Activated CD8-positive, alpha-beta T cell treated with anti-CD3 and anti-CD28 coated beads, Interleukin-2, amount 10 ng/mL, durations not matched to agents 7 days and 5 days (primary cell): Measurements from ENCODE around the gene TRAF3IP3. TPM values are rescaled to one million over a fixed set of nuclear protein-coding genes. Genes with fewer than 3 reads are reported as not detected.

ENCODE experiments used
- ATAC-seq: fragments of 150-1000 bp; cut with Tn5 transposase; one replicate; pipeline ENCODE4 v1.10.0; 2021; ENCODE audit warnings: moderate library complexity
- CTCF ChIA-PET: fragments of 350-600 bp; sonication (Branson Sonifier 250); formaldehyde crosslinking; loops from one replicate; lab custom pipeline; 2021; ENCODE audit warnings: antibody characterized with exemption; lab: Charles Lee
- POLR2A ChIA-PET: fragments of 350-600 bp; sonication (Branson Sonifier 250); formaldehyde crosslinking; loops from one replicate; lab custom pipeline; 2021; ENCODE audit warnings: antibody characterized with exemption; lab: Charles Lee
- DNase-seq: peaks from one replicate; pipeline ENCODE4 v3.0.0-alpha.2; 2020
- H3K27ac Mint-ChIP-seq: one replicate; pipeline ENCODE4 v1.8.0; 2021; ENCODE audit warnings: mild to moderate bottlenecking, mixed read lengths
- H3K27me3 Mint-ChIP-seq: one replicate; pipeline ENCODE4 v1.8.0; 2021; ENCODE audit warnings: low read depth, mixed read lengths
- H3K36me3 Mint-ChIP-seq: one replicate; pipeline ENCODE4 v1.8.0; 2021; ENCODE audit warnings: low read depth, mixed read lengths
- H3K4me1 Mint-ChIP-seq: one replicate; pipeline ENCODE4 v1.8.0; 2021; ENCODE audit warnings: low read depth, mixed read lengths
- H3K4me3 Mint-ChIP-seq: one replicate; pipeline ENCODE4 v1.8.0; 2021; ENCODE audit warnings: mild to moderate bottlenecking, mixed read lengths
- H3K9me3 Mint-ChIP-seq: one replicate; pipeline ENCODE4 v1.8.0; 2022; ENCODE audit warnings: mixed read lengths; ENCODE audit not compliant: insufficient read depth
- total RNA-seq, 2 experiments: library from RNA; stranded (reverse); gene quantifications; one replicate each; pipeline ENCODE4 v1.2.3, GENCODE V29; 2021

TRAF3IP3 gene
- total RNA-seq, 2 experiments from 2014 or later = 319 to 322 TPM

GRCh38 chr1:209800984-209801834 is 45.4 kb downstream of the TRAF3IP3 start:
- CTCF ChIA-PET = interaction anchor here (1.1 to 3.5 kb wide), 2 partner anchors 22 to 26 kb away, joined by 3 to 15 read pairs; partner anchors contain the start of gene UTP25
- H3K9me3 Mint-ChIP-seq = no peaks in the 10 kb centered on the region
- H3K27me3 Mint-ChIP-seq = peaks cover 17% of the 10 kb centered on the region
- H3K27ac Mint-ChIP-seq = no peak overlapping the region
- peaks cover 9% of the 10 kb centered on the region for H3K4me1 Mint-ChIP-seq
- H3K4me3 Mint-ChIP-seq = no peak overlapping the region
- ATAC-seq (no peak), DNase-seq (no peak)
- POLR2A ChIA-PET = interaction anchor here (0.7 to 0.9 kb wide), 2 partner anchors 18 to 20 kb away, joined by 3 read pairs; no protein-coding TSS in a partner anchor
- no peaks in the 10 kb centered on the region for H3K36me3 Mint-ChIP-seq

GRCh38 chr1:209802117-209802779 is 46.4 kb downstream of the TRAF3IP3 start:
- CTCF ChIA-PET = interaction anchor here (0.8 to 3.5 kb wide), 3 partner anchors 21 to 25 kb away, joined by 3 to 15 read pairs (median 3); partner anchors contain the start of gene UTP25

DNA sequence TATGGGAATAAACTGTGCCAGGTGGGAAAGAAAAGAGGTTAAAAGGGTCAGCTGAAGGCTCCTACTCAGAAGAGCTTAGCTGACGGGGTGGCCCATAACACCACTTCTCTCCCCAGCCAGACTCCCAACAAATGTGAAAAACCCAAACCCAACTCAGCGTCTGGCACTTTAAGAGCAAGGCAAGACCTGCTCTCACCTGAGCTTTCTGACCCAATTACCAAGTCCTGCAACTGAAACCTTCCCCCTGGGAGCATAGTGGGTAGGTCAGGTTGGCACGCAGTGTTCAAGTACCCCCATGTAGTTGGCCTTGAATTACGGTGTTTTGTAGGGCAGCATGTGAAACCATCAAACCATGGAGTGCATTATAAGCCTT is 46.9 kb downstream of the TRAF3IP3 start:
- H3K4me1 Mint-ChIP-seq = peaks cover 11% of the 10 kb centered on the region
- ChIA-PET POLR2A (no interaction called here), CTCF (interaction anchor here (0.8 kb wide), 1 partner anchor 21 kb away, joined by 3 read pairs; no protein-coding TSS in a partner anchor)
- H3K9me3 Mint-ChIP-seq = no peaks in the 10 kb centered on the region
- no peak overlapping the region for H3K27ac Mint-ChIP-seq
- ATAC-seq (no peak), DNase-seq (no peak)
- H3K27me3 Mint-ChIP-seq = peaks cover 17% of the 10 kb centered on the region
- H3K4me3 Mint-ChIP-seq = no peak overlapping the region
- no peaks in the 10 kb centered on the region for H3K36me3 Mint-ChIP-seq

More at GRCh38 chr1:209802117-209802779, 46.4 kb downstream of the TRAF3IP3 start:
- no peak for ATAC-seq
- peaks cover 17% of the 10 kb centered on the region for H3K27me3 Mint-ChIP-seq
- no peaks in the 10 kb centered on the region for H3K36me3 Mint-ChIP-seq
- no peak for DNase-seq
- no peaks in the 10 kb centered on the region for H3K9me3 Mint-ChIP-seq
- POLR2A ChIA-PET = interaction anchor here (0.9 kb wide), 1 partner anchor 19 kb away, joined by 3 read pairs; no protein-coding TSS in a partner anchor
- H3K4me1 Mint-ChIP-seq = peaks cover 11% of the 10 kb centered on the region
- no peak overlapping the region for H3K4me3 Mint-ChIP-seq
- H3K27ac Mint-ChIP-seq = no peak overlapping the region

DNA sequence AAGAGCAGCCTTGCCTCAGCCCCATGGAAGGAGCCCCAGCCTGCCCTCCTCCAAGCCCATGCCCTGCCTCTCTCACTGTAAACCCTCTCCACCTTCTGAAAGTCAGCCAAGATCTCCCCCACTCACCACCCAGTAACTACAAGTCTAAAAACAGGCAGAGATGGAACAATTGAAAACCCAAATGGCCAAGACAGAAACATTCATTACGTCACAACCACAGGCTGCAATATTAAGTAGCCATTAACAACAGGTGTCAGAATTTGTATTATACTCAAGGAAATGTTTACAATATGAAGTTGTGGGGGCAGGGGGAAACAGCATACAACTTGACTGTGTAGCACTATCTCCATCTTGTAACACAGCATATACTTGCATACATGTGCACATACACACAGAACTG is 47.7 kb downstream of the TRAF3IP3 start:
- no peak for ATAC-seq
- POLR2A ChIA-PET = no interaction called here
- H3K4me3 Mint-ChIP-seq = no peak overlapping the region
- H3K4me1 Mint-ChIP-seq = peaks cover 11% of the 10 kb centered on the region
- CTCF ChIA-PET = no interaction called here
- no peak for DNase-seq
- H3K27ac Mint-ChIP-seq = no peak overlapping the region
- H3K9me3 Mint-ChIP-seq = no peaks in the 10 kb centered on the region
- peaks cover 17% of the 10 kb centered on the region for H3K27me3 Mint-ChIP-seq
- no peaks in the 10 kb centered on the region for H3K36me3 Mint-ChIP-seq

DNA sequence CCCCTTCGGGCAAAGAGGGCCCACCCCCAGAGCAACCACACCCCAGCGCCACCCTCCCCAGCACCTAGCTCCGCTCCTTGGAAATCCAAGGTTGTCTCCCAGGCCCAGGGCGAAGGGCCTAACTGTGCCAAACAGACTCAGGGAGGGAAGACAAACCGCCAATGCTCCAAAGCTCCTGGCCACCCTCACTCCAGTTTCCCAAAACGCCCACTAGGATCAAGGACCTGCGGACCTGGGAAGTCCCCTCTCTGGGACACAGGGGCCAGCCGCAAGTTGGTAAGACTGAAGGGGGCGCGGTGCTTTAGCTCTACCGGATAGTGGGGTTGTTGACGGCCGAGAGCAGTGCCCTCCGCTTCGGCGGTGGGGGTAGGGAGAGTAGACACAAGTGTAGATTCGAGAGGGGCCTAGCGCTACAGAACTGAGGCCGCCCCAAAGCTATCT is 49.5 kb downstream of the TRAF3IP3 start:
- peaks cover 11% of the 10 kb centered on the region for H3K4me1 Mint-ChIP-seq
- no peak overlapping the region for H3K27ac Mint-ChIP-seq
- H3K4me3 Mint-ChIP-seq = peak overlapping the region; percentile 77
- DNase-seq (no peak), ATAC-seq (no peak)
- POLR2A ChIA-PET = no interaction called here
- no peaks in the 10 kb centered on the region for H3K9me3 Mint-ChIP-seq
- no peaks in the 10 kb centered on the region for H3K36me3 Mint-ChIP-seq
- CTCF ChIA-PET = interaction anchor here (1.1 to 6.4 kb wide), 3 partner anchors 10 to 37 kb away, joined by 3 to 61 read pairs (median 4); no protein-coding TSS in a partner anchor
- peaks cover 17% of the 10 kb centered on the region for H3K27me3 Mint-ChIP-seq

- peak within 1 kb of the TSS; percentile 84 for H3K27ac Mint-ChIP-seq
- CTCF ChIA-PET = interaction anchor here (1.1 to 6.4 kb wide), 4 partner anchors 10 to 38 kb away, joined by 3 to 61 read pairs (median 4); no protein-coding TSS in a partner anchor
- POLR2A ChIA-PET = no interaction called here
Observed at GRCh38 chr1:209805875-209806760, 50.3 kb downstream of the TRAF3IP3 start, which contains the start of gene IRF6. Gene IRF6, minus strand, starts transcription at chr1:209806142. Its CDS starts 4,729 bp downstream, at chr1:209801413.

GRCh38 chr1:209807509-209807908 is 51.7 kb downstream of the TRAF3IP3 start:
- H3K9me3 Mint-ChIP-seq = no peaks in the 10 kb centered on the region
- H3K36me3 Mint-ChIP-seq = no peaks in the 10 kb centered on the region
- ChIA-PET CTCF (interaction anchor here (0.8 to 6.4 kb wide), 3 partner anchors 8 to 20 kb away, joined by 3 to 61 read pairs (median 4); partner anchors contain the start of gene UTP25), POLR2A (interaction anchor here (0.7 kb wide), 1 partner anchor 11 kb away, joined by 3 read pairs; no protein-coding TSS in a partner anchor)
- H3K4me1 Mint-ChIP-seq = peaks cover 11% of the 10 kb centered on the region
- H3K4me3 Mint-ChIP-seq = no peak overlapping the region
- no peak for DNase-seq
- no peak overlapping the region for H3K27ac Mint-ChIP-seq
- no peak for ATAC-seq
- H3K27me3 Mint-ChIP-seq = peaks cover 13% of the 10 kb centered on the region

More at GRCh38 chr1:209805875-209806760, 50.3 kb downstream of the TRAF3IP3 start, which contains the start of gene IRF6:
- no peaks in the 10 kb centered on the region for H3K36me3 Mint-ChIP-seq
- peaks cover 11% of the 10 kb centered on the region for H3K4me1 Mint-ChIP-seq
- no peaks in the 10 kb centered on the region for H3K9me3 Mint-ChIP-seq
- H3K27me3 Mint-ChIP-seq = peaks cover 17% of the 10 kb centered on the region
- DNase-seq = peak; percentile 71
- H3K4me3 Mint-ChIP-seq = peak within 1 kb of the TSS; percentile 77
- ATAC-seq = peak; percentile 89

DNA sequence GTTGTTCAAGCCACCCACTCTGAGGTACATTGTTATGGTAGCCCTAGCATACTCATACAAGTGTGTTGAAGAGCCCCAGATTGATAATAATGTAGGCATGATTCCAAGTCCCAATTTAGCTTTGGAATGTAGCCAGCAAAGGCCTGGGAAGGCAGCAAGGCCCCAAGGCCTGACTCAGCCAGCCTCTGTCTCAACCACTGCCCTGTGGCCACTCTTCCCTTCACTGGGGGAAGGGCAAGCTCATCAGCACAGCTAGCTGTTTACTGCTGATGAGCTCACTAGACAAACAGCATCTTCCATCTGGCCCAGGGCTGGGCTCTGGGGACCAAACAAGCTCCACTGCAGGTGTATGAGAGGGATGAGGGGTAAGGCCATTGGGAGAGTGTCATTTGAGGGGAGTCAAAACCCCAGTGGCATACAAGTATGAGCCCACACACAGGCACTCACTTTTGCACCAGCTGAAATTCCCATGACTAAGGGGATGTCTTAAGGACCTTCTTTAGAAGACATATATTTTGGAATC is 52.3 kb downstream of the TRAF3IP3 start:
- Mint-ChIP-seq H3K9me3 (no peaks in the 10 kb centered on the region), H3K4me3 (no peak overlapping the region), H3K27ac (no peak overlapping the region), H3K27me3 (peaks cover 11% of the 10 kb centered on the region), H3K36me3 (no peaks in the 10 kb centered on the region), H3K4me1 (peaks cover 11% of the 10 kb centered on the region)
- ATAC-seq = no peak
- ChIA-PET POLR2A (no interaction called here), CTCF (interaction anchor here (0.8 to 6.4 kb wide), 3 partner anchors 9 to 20 kb away, joined by 3 to 61 read pairs (median 4); partner anchors contain the start of gene UTP25)
- DNase-seq = no peak

DNA sequence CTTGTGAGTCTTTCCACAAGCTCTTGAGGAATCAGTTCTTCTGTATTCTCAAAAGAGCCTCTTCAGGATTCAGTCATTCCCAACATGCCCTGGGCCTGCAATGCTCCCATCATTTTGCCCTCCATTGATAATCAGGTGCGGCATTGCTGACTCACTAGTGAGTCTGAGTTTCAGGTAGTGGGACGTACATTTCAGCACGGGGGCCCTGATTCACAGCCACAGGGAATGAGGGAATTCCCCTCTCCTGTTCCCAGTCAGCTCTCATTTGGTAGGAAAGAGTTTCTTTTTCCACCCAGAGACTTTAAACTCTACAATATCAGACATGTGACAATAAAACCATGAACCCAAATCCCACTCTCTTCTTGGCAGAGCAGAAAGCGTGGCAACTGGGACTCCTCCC is 53.8 kb downstream of the TRAF3IP3 start:
- no peak for ATAC-seq
- Mint-ChIP-seq H3K4me3 (no peak overlapping the region), H3K4me1 (peaks cover 11% of the 10 kb centered on the region), H3K36me3 (no peaks in the 10 kb centered on the region), H3K27me3 (peaks cover 3% of the 10 kb centered on the region), H3K27ac (no peak overlapping the region), H3K9me3 (no peaks in the 10 kb centered on the region)
- POLR2A ChIA-PET = interaction anchor here (0.7 kb wide), 1 partner anchor 468 kb away, joined by 3 read pairs; no protein-coding TSS in a partner anchor
- DNase-seq = no peak
- CTCF ChIA-PET = interaction anchor here (6.4 kb wide), 1 partner anchor 13 kb away, joined by 61 read pairs; no protein-coding TSS in a partner anchor

- Mint-ChIP-seq H3K4me1 (peaks cover 6% of the 10 kb centered on the region), H3K27me3 (no peaks in the 10 kb centered on the region), H3K36me3 (no peaks in the 10 kb centered on the region), H3K27ac (no peak overlapping the region), H3K9me3 (no peaks in the 10 kb centered on the region), H3K4me3 (no peak overlapping the region)
- DNase-seq (no peak), ATAC-seq (no peak)
- ChIA-PET CTCF (interaction anchor here (1.4 to 6.4 kb wide), 2 partner anchors 12 to 17 kb away, joined by 3 to 61 read pairs; partner anchors contain the start of gene UTP25), POLR2A (no interaction called here)
Observed at GRCh38 chr1:209810783-209811182, 54.9 kb downstream of the TRAF3IP3 start.
